Gastrocnemius medialis (tissue), 4 donors: ENCODE results near the gene NIPAL1.
"Not testable (repeated sequence)": the region's sequence is repeated elsewhere in the genome, so short reads cannot be mapped to it uniquely, and the experiment has no call there.

Experiments
- CTCF ChIP-seq, 5 experiments: fragments of 450-650 bp in 3 of 5; fragments of 200-600 bp in 2 of 5; sonication (generic) in 2 of 5; IDR thresholded peaks in 4 of 5; conservative IDR thresholded peaks in 1 of 5; 1 replicate in 4 of 5; 2 replicates in 1 of 5; pipeline ENCODE4 v1.5.1; 2016 to 2019; ENCODE audit warnings: antibody characterized with exemption in 5 of 5, mild to moderate bottlenecking in 3 of 5, moderate library complexity in 3 of 5
- POLR2A ChIP-seq, 2 donors: fragments of 450-650 bp; IDR thresholded peaks; one replicate each; pipeline ENCODE4 v1.6.1; 2017; ENCODE audit warnings: antibody characterized with exemption in 2 of 2, mild to moderate bottlenecking in 2 of 2, moderate library complexity in 2 of 2

- not testable (repeated sequence) for TF ChIP-seq POLR2A (IDR thresholded peaks at IDR 0.05)
- TF ChIP-seq CTCF (IDR thresholded peaks at IDR 0.05 in 4 of 5, conservative IDR thresholded peaks at IDR 0.05 in 1 of 5): peak in 4 of 5 experiments; percentile 46 to 69 (median 48)
Observed at GRCh38 chr4:48003568-48003967, 13.0 kb upstream of the NIPAL1 start.
